C4-2B (cell line): ENCODE data around the gene VTI1A.

ENCODE experiments used
- H3K27ac ChIP-seq: fragments of 450-650 bp; 2 replicates; pipeline ENCODE4 v1.5.1; 2017
- ZFX ChIP-seq: fragments of 450-650 bp; IDR thresholded peaks from 2 replicates; pipeline ENCODE4 v1.6.1; 2017
- TF ChIP-seq, protein P1 (sequence below): fragments of 450-650 bp; conservative IDR thresholded peaks from 2 replicates; pipeline ENCODE4 v1.5.1; 2017; ENCODE audit warnings: mild to moderate bottlenecking

The VTI1A gene

DNA sequence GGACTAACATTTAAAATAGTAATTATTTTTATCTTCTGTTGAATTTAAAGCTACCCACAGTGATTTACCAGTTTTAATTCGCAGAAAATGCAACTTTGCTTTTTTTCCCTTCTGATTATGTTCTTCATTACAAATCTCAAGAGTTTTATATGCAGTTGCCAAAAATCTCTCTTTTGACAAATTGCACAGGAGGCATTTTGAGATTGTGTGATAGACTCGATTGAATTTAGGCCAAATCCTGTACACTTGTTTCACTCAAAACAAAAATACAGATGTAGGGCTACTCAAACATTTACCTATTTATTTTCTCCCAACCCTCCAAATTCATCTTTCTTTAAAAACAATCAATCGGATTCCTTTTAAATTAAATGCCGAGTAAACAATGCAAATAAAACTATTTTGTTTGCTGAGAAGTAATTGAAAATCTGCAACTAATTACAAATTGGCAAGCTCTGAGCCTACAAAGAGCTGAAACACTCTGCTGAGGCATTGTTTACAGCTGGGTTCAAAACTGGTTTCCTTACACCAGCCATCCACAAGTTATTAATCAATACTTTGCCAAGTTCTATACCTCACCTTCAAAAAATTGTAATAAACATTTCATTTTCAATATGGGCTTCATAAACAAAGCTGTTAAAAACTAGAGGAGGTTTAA, 288.2 kb downstream of the VTI1A start:
- TF ChIP-seq, protein P1, sequence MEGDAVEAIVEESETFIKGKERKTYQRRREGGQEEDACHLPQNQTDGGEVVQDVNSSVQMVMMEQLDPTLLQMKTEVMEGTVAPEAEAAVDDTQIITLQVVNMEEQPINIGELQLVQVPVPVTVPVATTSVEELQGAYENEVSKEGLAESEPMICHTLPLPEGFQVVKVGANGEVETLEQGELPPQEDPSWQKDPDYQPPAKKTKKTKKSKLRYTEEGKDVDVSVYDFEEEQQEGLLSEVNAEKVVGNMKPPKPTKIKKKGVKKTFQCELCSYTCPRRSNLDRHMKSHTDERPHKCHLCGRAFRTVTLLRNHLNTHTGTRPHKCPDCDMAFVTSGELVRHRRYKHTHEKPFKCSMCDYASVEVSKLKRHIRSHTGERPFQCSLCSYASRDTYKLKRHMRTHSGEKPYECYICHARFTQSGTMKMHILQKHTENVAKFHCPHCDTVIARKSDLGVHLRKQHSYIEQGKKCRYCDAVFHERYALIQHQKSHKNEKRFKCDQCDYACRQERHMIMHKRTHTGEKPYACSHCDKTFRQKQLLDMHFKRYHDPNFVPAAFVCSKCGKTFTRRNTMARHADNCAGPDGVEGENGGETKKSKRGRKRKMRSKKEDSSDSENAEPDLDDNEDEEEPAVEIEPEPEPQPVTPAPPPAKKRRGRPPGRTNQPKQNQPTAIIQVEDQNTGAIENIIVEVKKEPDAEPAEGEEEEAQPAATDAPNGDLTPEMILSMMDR = no peak
- TF ChIP-seq ZFX = no peak
- H3K27ac ChIP-seq = no peak overlapping the region

DNA sequence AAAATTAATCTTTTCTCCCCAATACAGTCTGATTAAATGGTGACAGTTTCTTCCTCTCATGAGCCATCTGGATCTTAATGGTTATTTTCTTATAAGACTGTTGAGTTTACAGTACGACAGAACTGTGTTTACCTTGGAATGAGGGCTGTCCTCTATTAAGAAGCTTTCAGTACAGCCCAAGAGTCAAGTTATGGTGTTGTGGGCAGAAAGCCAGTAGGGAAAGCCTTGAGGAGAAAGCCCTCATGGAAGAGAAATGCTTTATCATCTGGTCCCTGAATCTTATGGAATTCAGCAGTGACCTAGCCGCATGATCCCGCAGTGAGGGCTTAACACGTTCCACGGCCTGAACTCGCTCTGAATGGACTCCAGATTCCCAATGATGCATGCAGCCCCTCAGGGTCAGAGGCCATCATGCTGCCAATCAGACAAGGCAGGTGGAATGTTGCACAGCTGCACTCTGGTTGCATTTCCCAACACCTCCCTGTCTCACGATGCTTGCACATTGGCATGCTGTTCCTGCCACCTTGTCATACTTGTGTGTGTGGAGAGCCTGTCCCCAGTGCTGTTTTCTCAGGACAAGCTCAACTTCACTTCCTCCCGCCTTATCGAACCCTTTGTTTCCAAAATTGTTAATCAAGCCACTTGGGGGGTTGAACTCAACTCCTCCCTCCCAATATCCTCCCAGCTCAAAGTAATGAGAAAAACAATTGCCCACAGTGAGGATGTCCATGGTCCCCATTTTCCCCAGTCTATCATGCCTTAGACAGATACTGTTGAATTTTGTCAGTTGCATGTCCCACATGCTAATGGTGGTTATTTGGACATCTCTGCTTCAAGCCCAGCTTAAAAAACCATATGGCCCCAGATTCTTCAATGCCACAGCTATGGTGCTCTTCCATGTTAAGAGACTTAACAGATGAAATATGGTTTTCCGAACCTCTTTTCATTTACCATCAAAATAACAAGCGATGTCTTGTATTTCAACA, 291.9 kb downstream of the VTI1A start:
- TF ChIP-seq ZFX = no peak
- TF ChIP-seq, protein P1 = no peak
- no peak overlapping the region; the same call in 1 of the 2 replicates for H3K27ac ChIP-seq

DNA sequence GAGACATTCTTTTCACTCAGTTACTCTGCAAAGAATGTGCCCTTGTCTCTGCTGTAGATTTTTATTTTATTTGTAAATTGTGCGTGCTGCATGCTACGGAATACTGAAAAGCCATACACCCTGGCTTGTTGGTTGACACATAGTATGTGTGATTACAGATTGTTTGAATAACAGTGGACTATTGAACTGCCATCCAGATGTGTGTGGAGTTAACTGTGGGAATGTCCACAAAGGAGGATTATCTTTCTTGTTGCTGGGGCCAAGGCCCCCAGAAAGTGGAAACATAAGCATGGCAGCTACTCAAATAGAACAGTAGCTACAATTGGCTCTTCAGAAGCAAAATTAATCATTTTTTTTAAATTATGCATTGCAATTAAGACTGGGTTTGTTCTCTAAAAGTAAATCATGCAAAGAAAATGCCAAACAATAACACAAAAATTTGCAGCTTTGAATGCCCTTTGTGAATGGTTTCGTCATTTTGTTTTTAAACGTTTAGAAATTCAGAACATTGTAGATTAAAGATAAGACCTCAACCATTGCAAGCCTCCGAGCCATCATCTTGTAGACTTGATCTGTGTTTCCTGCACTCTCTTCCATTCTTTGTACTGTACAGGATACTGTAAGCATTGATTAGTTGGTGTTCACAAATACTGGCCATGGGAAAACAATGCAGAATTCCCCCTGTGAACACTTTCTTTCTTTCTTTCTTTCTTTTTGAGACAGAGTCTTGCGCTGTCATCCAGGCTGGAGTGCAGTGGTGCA, 292.8 kb downstream of the VTI1A start:
- TF ChIP-seq, protein P1 = no peak
- TF ChIP-seq ZFX = no peak
- no peak overlapping the region for H3K27ac ChIP-seq

DNA sequence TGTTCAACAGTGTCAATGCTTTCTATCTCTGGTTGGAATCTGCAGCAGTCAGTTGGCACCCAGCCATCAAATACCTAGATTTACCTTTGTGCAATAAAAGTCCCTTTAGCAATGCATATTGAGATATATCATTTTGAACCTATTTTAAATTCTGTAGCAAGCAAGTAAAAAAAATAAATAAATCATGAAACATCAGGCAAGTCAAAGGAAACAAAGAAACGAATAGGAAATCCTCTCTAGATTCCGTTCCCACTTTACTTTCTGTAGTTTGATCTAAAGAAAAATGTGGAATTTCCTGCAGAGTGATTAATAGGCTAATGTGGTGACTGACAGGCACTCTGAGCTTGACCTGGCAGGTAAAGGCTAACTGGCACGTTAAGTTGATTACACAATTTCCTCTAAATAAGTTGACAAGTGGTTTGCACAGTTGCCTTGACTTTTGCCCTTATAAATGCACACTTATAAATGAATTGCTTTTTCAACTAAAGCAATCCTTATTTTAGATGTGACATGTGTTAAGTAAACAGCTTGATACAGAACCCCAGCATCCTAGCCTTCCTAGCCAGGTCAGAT, 294.9 kb downstream of the VTI1A start:
- H3K27ac ChIP-seq = no peak overlapping the region
- TF ChIP-seq ZFX = no peak
- TF ChIP-seq, protein P1 = no peak

DNA sequence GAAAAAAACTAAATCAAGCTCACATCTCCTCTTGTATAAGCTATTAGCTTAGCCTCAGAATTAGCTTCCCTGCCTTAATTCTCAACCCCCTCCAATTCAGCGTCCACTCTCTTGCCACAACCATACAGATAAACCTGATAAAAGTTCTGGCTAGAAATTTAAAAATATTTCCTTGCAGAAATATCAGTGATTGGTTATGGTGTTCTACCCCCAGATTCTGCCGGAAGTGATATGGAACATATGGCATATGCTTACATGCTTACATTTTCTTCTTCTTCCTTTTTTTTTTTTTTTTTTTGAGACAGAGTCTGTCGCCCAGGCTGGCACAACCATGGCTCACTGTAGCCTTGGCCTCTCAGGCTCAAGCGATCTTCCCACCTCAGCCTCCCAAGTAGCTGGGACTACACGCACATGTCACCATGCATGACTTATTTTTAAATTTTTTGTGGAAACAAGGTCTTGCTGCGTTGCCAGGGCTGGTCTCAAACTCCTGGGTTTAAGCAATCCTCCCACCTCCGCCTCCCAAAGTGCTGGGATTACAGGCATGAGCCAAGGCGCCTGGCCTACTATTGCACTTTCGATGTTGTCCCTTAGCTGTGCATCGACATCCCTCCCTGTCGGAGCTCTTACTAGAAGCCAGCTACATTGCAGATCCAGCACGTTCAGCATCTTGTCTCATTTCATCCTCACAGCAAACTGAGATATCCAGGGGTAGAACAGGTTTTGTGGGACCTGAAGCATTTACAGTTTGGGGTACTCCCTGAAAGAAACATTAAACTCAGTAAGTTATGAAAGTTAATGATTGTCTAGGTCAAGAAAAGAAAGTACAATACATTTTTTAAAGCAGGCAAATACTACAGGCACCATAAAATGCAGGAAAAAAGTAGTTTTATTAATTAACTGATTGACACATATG, 297.4 kb downstream of the VTI1A start:
- TF ChIP-seq, protein P1 = no peak
- no peak for TF ChIP-seq ZFX
- no peak overlapping the region for H3K27ac ChIP-seq

DNA sequence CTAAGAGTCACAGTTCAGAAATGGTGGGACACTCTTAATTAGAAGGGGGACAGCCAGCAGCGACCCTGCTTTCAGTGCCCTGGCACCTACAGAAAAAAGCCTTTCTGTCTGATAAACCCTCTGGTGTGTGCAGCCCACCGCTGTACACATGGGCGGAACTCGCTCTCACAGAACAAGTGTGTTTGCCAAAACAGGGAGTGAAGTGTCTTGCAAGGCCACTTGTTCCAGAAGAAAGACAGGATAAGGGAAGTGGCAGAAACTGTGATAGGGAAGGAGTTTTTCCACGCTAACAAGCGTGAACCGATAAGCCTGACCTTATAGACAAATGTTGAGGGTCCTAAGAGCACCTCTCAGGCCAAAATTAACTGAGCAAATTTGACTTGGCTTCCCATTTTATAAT, 299.3 kb downstream of the VTI1A start:
- TF ChIP-seq, protein P1 = no peak
- TF ChIP-seq ZFX = no peak
- H3K27ac ChIP-seq = no peak overlapping the region
